Dermis blood vessel endothelial cell (primary cell): Measurements from ENCODE around the gene DSCAML1. TPM values are rescaled to one million over a fixed set of nuclear protein-coding genes. Genes with fewer than 3 reads are reported as not detected.

ENCODE experiments used
- DNase-seq: peaks from one replicate; pipeline ENCODE4 v3.0.0; 2010
- total RNA-seq: library from RNA; depleted of rRNA; stranded (reverse); fragments of >200 nt; gene quantifications from 2 replicates; pipeline ENCODE4 v1.2.3, GENCODE V29; 2014

The DSCAML1 gene
- total RNA-seq, 1 donor from 2014 or later: under 0.01 TPM

- no peak for DNase-seq
These were observed 162.8 kb downstream of the DSCAML1 start for GRCh38 chr11:117633976-117634755.

GRCh38 chr11:117633186-117633754 is 163.7 kb downstream of the DSCAML1 start:
- no peak for DNase-seq

DNA sequence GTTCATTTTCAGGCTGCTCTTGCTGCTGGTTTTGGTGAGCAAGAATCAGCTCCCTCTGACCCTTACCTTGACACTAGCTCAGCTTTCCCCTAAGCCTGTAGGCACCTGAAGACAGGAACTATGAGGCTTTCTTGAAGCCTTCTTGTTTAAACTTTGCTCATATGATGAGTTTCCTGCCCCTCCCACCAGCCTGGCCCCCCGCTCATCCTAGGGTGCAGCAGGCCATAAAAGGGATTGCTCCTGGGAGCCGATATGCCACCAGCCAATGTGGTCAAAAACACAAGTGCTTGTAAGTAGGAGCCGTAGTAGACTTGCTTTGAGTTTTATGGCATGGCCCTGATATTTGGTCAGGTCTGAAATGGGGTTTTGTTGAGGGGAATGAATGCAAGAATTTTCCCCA is 164.7 kb downstream of the DSCAML1 start:
- no peak for DNase-seq

GRCh38 chr11:117631336-117632140 is 165.5 kb downstream of the DSCAML1 start:
- DNase-seq: no peak

- DNase-seq: no peak
These were observed 167.0 kb downstream of the DSCAML1 start for GRCh38 chr11:117629891-117630538.

DNA sequence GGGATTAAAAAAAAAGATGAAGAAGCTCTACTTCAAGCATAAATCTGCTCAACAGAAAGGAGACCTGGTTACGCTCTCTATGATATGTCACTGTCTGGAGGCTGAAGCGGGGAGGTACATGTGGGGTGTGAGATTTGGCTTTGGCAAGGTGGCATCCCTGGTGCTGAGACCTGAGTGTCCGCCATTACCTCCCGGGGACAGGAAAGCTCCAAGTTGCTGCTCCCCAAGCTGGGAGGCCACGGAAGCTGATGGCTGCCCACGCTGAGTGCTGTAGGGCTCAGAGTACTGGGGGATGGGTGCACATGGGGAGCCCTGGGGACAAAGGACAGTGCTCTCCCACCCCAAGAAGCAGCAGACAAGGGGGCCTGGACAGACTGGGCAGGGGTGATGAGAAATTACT is 167.9 kb downstream of the DSCAML1 start:
- DNase-seq: no peak

DNA sequence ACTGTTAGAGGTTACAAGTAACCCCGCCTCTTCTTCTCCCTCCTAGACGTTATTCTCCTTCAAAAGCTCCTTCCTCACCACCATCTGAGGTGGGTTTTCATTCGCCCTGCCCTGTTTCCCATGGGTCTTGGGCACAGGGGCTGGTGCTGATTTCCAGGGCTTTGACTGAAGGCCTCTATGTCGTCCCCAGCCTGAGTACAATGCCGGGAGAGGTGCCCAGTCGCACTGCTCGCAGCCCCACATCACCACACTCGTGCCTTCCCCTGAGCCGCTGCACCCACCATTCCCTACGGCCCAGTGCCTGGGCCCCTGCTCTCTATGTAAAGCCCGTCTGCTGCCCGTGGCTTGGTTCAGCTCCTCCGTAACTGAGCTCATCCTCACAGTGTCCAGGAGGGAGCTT is 169.8 kb downstream of the DSCAML1 start:
- DNase-seq: no peak

DNA sequence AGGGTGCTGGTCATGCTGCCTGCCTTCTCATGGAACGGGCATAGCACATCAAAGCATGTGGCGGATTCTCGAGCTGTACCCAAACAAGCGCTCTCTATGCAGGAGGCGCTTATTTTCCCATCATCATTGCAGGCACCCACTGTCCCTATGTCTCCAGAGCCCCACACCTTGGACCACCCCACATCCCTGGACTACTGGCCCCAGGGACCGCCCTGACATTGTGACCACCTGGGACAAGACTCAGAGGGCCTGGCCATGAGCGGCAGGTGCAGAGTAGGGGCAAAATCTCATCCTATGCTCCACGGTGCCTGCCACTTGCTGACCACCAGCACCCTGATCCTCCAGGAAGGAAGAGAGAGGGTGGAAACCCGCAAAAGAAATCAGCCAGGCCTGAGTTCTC is 170.4 kb downstream of the DSCAML1 start:
- no peak for DNase-seq

DNA sequence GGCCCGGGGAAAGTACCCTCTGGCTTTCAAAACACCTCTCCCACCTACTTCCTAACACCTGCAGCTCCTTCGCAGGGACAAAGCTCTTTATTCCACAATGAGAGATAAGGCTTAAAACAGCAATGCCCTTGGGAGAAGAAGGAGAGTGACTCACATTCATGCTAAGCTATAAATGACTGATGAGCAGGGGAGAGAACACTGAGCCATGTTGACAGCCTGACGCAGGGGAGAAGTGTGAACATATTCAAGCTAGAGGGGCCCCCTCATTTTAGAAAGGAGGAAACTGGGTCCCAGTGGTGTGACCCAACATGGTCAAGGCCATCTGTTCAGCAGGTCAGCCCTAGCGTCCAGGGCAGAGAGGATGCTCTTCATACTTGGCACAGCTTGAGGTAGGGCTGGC is 171.8 kb downstream of the DSCAML1 start:
- DNase-seq: no peak

- no peak for DNase-seq
These were observed 173.2 kb downstream of the DSCAML1 start for GRCh38 chr11:117623831-117624271.

DNA sequence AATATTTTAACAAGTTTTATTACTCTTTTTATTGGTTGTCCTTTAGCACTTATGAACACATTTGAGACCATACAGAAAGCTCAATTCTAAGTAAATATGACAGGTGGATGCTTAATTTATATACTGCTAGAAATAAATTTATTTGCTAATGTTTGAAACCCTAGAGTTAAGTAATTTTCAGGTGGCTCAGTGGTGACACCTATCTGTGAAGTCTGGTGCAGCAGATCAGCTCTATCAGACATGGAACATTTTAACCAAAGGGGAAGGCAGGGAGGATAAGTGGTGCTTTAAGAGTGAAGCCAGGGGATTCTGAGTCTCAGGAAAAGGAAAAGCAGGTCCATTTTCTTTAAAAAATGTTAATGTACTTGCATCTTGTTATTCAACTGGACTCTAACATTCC is 175.8 kb downstream of the DSCAML1 start:
- peak; percentile 48 for DNase-seq

DNA sequence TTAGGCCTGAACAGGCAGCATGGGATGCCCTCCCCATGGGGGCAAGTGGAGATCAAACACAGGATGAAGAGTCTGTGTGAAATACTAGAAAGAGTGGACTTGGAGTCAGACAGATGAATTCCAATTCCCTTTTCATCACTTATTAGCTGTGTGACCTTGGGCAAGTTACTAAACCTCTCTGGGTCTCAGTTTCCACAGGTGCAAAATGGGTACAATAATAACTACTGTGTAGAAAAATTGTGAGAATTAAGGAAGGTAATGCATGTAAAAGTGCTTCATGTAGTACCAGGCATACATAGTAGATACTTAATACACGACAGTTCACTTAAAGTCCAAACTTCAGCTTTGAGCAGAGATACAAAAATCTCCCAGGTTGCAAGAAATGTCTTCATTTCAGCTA is 176.4 kb downstream of the DSCAML1 start:
- no peak for DNase-seq

DNA sequence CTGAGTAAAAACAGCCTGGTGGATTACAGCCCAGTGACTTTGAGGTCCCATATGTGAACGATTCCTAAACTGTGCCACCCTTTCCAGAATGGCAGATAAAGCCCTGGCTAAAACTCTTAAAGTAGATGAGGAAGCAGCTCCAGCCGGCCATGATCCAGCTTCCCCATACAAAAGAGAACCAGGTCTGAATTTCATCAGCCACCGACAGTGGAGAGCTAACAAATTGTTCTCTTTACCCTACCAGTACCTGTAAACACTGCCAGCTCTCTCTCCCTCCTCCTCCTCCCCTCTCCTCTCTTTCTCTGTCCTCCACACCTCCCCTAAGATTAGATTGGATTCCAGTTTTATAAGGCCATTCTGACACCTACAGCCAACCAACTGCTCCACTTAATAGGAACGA is 176.9 kb downstream of the DSCAML1 start:
- no peak for DNase-seq

DNA sequence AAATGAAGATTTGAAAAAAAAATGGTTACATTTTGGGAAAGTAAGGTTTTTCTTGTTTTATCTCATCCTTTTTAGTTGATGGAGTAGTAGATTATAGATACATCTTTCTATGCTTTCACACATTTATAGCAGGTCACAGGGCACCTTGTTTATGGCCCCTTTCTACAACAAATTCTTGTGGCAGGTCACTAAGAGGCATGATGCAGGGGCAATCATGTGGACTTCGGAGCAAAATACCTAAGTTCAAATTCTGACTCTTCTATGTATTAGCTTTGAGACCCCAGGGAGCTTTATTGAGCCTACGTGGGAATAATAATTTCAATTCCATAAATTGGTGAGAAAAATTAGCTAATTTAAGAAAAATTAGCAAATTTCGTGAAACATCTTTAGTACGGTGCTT is 177.4 kb downstream of the DSCAML1 start:
- no peak for DNase-seq

- peak; percentile 5 for DNase-seq
These were observed 178.0 kb downstream of the DSCAML1 start for GRCh38 chr11:117618982-117619355.

GRCh38 chr11:117618302-117618981 is 178.6 kb downstream of the DSCAML1 start:
- no peak for DNase-seq

DNA sequence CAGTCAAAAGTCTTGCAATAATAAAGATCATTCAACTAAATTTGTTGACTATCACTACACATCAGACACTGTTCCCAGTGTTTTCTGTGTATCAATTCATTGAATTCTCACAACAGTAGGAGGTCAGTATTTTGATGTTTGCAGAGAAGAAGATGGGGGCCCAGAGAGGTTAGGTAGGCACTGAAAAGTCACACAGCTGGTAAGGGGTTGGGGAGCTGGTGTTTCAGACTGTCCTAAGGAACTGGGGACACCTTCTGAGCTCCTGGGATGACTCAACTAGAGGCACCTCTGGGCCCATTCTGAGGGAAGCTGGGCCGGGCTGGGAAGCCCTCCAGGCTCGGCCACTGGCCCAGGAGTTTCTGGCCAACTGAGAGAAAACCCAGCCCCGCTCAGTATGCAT is 180.0 kb downstream of the DSCAML1 start:
- no peak for DNase-seq

DNA sequence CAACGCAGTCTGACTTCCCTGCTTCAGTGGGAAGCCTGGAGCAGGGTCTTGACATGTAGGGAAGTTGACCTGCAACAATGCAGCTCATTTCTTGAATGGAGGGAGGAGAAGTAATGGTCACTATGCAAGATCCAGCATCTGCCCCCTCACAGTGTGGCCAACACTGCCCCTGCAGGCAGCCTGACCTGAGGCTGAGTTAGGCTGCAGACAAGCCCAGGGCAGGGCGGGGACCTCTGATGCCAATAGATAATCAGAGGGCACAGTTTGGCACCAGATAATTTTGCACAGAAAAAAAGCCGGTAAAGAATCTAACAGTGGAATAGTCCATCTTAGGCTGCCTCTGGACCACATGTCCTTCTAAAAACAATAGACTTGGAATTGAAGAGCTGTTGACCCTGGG is 182.3 kb downstream of the DSCAML1 start:
- no peak for DNase-seq

GRCh38 chr11:117613521-117613920 is 183.5 kb downstream of the DSCAML1 start:
- no peak for DNase-seq

DNA sequence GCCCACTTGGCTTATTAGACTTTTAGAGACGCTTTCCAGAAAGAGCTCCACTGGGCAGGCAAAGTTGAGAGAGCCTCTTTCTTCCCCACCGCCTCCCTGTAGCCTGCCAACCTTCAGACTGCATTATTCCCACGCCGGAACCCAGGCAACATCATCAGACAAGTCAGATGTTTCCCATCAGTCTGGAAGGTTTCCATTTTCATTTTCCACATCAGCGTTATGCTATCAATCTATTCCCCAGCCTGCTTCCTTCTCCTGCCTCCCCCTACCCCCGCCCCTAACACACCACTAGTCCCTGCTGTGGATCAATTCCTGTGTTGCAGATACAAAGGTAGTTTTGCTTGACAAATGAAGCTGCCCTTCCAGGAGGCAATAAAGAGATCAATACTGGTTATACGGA is 184.8 kb downstream of the DSCAML1 start:
- no peak for DNase-seq

- DNase-seq: no peak
These were observed 186.1 kb downstream of the DSCAML1 start for GRCh38 chr11:117610901-117611300.

DNA sequence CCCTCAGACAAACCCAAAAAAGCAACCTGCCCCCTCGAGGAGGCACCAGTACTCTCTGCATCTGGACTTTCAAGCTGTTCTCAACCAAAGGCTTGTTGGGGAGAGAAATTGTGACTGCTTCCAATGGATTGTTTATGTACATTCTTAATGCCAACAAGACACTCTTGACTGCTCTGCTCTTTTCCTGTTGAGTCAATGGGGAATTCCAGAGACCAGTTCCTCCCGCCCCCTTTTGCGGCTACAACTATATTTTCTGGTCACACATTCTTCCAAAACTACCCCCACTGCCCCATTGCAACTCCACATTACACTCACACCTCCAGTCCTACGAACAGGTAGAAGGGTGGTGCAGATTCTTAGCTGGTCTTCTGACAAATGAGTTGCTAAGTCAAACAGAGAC is 187.0 kb downstream of the DSCAML1 start:
- peak; percentile 47 for DNase-seq

DNA sequence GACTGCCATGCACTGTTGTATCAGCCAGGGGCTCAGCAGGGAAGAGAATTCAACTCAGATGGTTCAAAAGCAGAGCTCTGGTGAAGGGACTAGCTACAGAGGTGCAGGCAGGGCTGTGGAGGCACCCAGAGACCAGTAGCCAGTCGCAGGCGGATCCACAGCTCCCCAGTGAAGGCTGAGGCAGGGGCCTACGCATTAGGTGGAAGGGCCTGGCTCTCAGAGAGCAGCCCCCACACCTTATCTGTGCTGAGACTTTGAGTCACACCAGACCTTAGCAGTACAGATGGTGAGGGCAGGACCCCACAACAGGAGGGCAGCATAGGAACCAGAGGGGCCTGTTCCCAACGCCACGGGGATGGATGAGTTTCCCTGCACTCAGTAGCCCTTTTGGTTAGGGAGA is 189.6 kb downstream of the DSCAML1 start:
- DNase-seq: no peak
